UCSD-AML1 (cell line): ENCODE results near the gene CHMP4A.
A peak's percentile ranks its signal among the peaks of the same experiment; 100 is the strongest.

Experiments used
- DNase-seq: peaks from one replicate; lab custom pipeline; 2025; ENCODE audit not compliant: unreplicated experiment; lab: John Stamatoyannopoulos, UW

The CHMP4A gene

GRCh38 chr14:24196071-24197055 is 16.9 kb downstream of the CHMP4A start:
- DNase-seq = no peak

- DNase-seq = peak; percentile 86
Observed at GRCh38 chr14:24195186-24196070, 17.9 kb downstream of the CHMP4A start, which contains the start of gene TM9SF1. Gene TM9SF1 (minus strand): TSS chr14:24195441. CDS start chr14:24195019, 422 bp downstream.

GRCh38 chr14:24194873-24195185 is 18.5 kb downstream of the CHMP4A start:
- DNase-seq = no peak

- DNase-seq = no peak
Observed at GRCh38 chr14:24194186-24194872, 19.0 kb downstream of the CHMP4A start.

- DNase-seq = no peak
Observed at GRCh38 chr14:24192933-24193332, 20.4 kb downstream of the CHMP4A start.

- DNase-seq = no peak
Observed at GRCh38 chr14:24190416-24190815, 22.9 kb downstream of the CHMP4A start.

GRCh38 chr14:24189460-24189859 is 23.8 kb downstream of the CHMP4A start:
- DNase-seq = no peak

- DNase-seq = no peak
Observed at GRCh38 chr14:24189059-24189375, 24.3 kb downstream of the CHMP4A start.

- DNase-seq = peak; percentile 94
Observed at GRCh38 chr14:24188251-24189058, 24.8 kb downstream of the CHMP4A start, which contains the start of gene IPO4. Gene IPO4 (minus strand): TSS chr14:24188816. CDS start chr14:24188787, 29 bp downstream.

GRCh38 chr14:24187539-24187915 is 25.8 kb downstream of the CHMP4A start:
- DNase-seq = no peak

- no peak for DNase-seq
Observed at GRCh38 chr14:24186831-24187538, 26.3 kb downstream of the CHMP4A start.

- no peak for DNase-seq
Observed at GRCh38 chr14:24185741-24186140, 27.5 kb downstream of the CHMP4A start.

- DNase-seq = no peak
Observed at GRCh38 chr14:24185026-24185425, 28.3 kb downstream of the CHMP4A start.

- DNase-seq = no peak
Observed at GRCh38 chr14:24184104-24184970, 29.0 kb downstream of the CHMP4A start.

GRCh38 chr14:24183014-24183481 is 30.2 kb downstream of the CHMP4A start:
- DNase-seq = no peak

GRCh38 chr14:24182110-24182882 is 31.0 kb downstream of the CHMP4A start:
- no peak for DNase-seq

GRCh38 chr14:24181371-24182077 is 31.8 kb downstream of the CHMP4A start:
- DNase-seq = no peak
